CD4-positive, alpha-beta T cell (primary cell): ENCODE measurements around the gene TIMM23. TPM values are rescaled to one million over a fixed set of nuclear protein-coding genes. Genes with fewer than 3 reads are reported as not detected.
"Not testable (repeated sequence)": the region's sequence is repeated elsewhere in the genome, so short reads cannot be mapped to it uniquely, and the experiment has no call there.

Experiments
- ATAC-seq: fragments of 200-7000 bp; cut with Tn5 transposase; one replicate; pipeline ENCODE4 v1.10.0; 2022; ENCODE audit warnings: mild to moderate bottlenecking; ENCODE audit not compliant: poor library complexity
- CTCF ChIA-PET: fragments of 350-600 bp; sonication (Branson Sonifier 250); formaldehyde crosslinking; loops from one replicate; lab custom pipeline; 2021; ENCODE audit warnings: antibody characterized with exemption, inconsistent platforms; lab: Charles Lee
- POLR2A ChIA-PET: fragments of 350-600 bp; sonication (Branson Sonifier 250); formaldehyde crosslinking; loops from one replicate; lab custom pipeline; 2021; ENCODE audit warnings: antibody characterized with exemption, inconsistent platforms; lab: Charles Lee
- DNase-seq, 14 experiments: peaks; one replicate each; pipeline ENCODE4 v3.0.0-alpha.2; 2013 to 2020; ENCODE audit warnings: mixed read lengths in 2 of 14
- H3K27ac ChIP-seq, 2 donors: one replicate each; pipeline versions ENCODE4 v1.5.1 to v1.7.0; 2013; ENCODE audit warnings: low read length in 2 of 2, low read depth in 1 of 2, mild to moderate bottlenecking in 1 of 2
- H3K27me3 ChIP-seq, 2 experiments: 1 replicate in 1 of 2; 2 replicates in 1 of 2; pipeline versions ENCODE4 v1.6.1 to v1.7.0; 2013; ENCODE audit warnings: low read length in 2 of 2, control low read depth in 1 of 2, mild to moderate bottlenecking in 1 of 2, moderate library complexity in 1 of 2; ENCODE audit not compliant: insufficient read depth in 2 of 2, control insufficient read depth in 1 of 2
- H3K36me3 ChIP-seq: one replicate; pipeline ENCODE4 v1.6.1; 2013; ENCODE audit warnings: low read length, control low read depth; ENCODE audit not compliant: insufficient read depth
- H3K4me1 ChIP-seq: one replicate; pipeline ENCODE4 v1.6.1; 2013; ENCODE audit warnings: low read length, control low read depth; ENCODE audit not compliant: insufficient read depth
- H3K4me3 ChIP-seq: one replicate; pipeline ENCODE4 v1.5.1; 2013; ENCODE audit warnings: mild to moderate bottlenecking, low read length, moderate library complexity
- H3K9me3 ChIP-seq, 2 experiments: 1 replicate in 1 of 2; 2 replicates in 1 of 2; pipeline versions ENCODE4 v1.6.1 to v1.7.0; 2013; ENCODE audit warnings: low read length in 2 of 2, mild to moderate bottlenecking in 2 of 2, control low read depth in 1 of 2, moderate library complexity in 1 of 2; ENCODE audit not compliant: control insufficient read depth in 1 of 2, insufficient read depth in 1 of 2
- H3K27ac Mint-ChIP-seq: one replicate; pipeline ENCODE4 v1.8.0; 2020; ENCODE audit warnings: mixed read lengths
- H3K27me3 Mint-ChIP-seq: one replicate; pipeline ENCODE4 v1.8.0; 2021; ENCODE audit warnings: mixed read lengths
- H3K36me3 Mint-ChIP-seq: one replicate; pipeline ENCODE4 v1.8.0; 2021; ENCODE audit warnings: low read depth, mixed read lengths
- H3K4me1 Mint-ChIP-seq: one replicate; pipeline ENCODE4 v1.8.0; 2021; ENCODE audit warnings: low read depth, mixed read lengths
- H3K4me3 Mint-ChIP-seq: one replicate; pipeline ENCODE4 v1.8.0; 2020; ENCODE audit warnings: mild to moderate bottlenecking, mixed read lengths
- H3K9me3 Mint-ChIP-seq: one replicate; pipeline ENCODE4 v1.8.0; 2020; ENCODE audit warnings: mixed read lengths
- intact Hi-C, 2 experiments: fragments of 100-400 bp; cut with DNase I in 1 of 2; cut with micrococcal nuclease in 1 of 2; formaldehyde crosslinking; loops; one replicate each; pipeline versions ENCODE4 v1.15.1 to v1.9.0; 2023 to 2025; cut with DNase I, micrococcal nuclease
- polyA plus RNA-seq, 2 donors: library from polyadenylated mRNA; unstranded; fragments of 120-200 nt; gene quantifications; one replicate each; pipeline ENCODE4 v1.2.1, GENCODE V29; 2013
- total RNA-seq, 174 experiments: library from RNA in 2 of 174; stranded (reverse) in 2 of 174; gene quantifications; one replicate each; pipeline ENCODE4 v1.2.3 and lab custom pipeline; 2021 to 2026

Gene TIMM23
- total RNA-seq (10 to 100 TPM; 32.2 to 32.9 TPM), total RNA-seq (lab: John Stamatoyannopoulos, UW) (15.7 to 138 (median 31.8) reads per million in 172 experiments)
- 23.9 TPM for polyA plus RNA-seq (2013, experiment 1 of 2)
- polyA plus RNA-seq (2013, experiment 2 of 2): 26.7 TPM

- CTCF ChIA-PET: interaction anchor here (2.1 kb wide), 1 partner anchor 56 kb away, joined by 5 read pairs; no protein-coding TSS in a partner anchor
- peaks cover 35% of the 10 kb centered on the region for H3K36me3 Mint-ChIP-seq
These were observed at the start of gene TIMM23 for GRCh38 chr10:45972106-45972812. TSS of gene TIMM23 (plus strand) at chr10:45972489. CDS start at chr10:45972625, 136 bp downstream.

DNA sequence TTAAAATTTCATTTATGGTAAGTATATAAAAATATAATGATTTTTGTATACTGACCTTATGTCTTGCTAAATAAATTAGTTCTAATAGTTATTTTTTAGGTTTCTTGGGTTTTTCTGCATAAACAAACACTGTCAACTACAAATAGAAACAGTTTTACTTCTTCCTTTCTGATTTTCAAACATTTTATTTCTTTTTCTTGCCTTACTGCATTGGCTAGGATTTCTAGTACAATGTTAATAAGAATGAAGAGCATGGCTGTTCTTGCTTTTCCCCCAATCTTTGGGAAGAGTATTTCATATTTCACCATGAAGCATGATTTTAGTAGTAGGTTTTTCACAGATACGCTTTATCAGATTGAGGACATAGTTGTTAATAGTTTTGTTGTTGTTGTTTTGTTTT is 45.5 kb upstream of the TIMM23 start:
- H3K9me3 Mint-ChIP-seq, H3K4me3 Mint-ChIP-seq, H3K36me3 ChIP-seq, H3K4me1 ChIP-seq, H3K27ac Mint-ChIP-seq, H3K4me1 Mint-ChIP-seq, H3K27ac ChIP-seq, H3K27me3 Mint-ChIP-seq, H3K4me3 ChIP-seq, H3K27me3 ChIP-seq, DNase-seq, ATAC-seq, POLR2A ChIA-PET, intact Hi-C loops, H3K9me3 ChIP-seq, CTCF ChIA-PET: not testable (repeated sequence)
- H3K36me3 Mint-ChIP-seq: peaks cover 27% of the 10 kb centered on the region

More at GRCh38 chr10:45972106-45972812, at the start of gene TIMM23:
- Mint-ChIP-seq H3K27ac (peak within 1 kb of the TSS; percentile 94), H3K4me3 (peak within 1 kb of the TSS; percentile 100), H3K4me1 (peaks cover 54% of the 10 kb centered on the region)
- POLR2A ChIA-PET: interaction anchor here (0.7 kb wide), 1 partner anchor 51 kb away, joined by 3 read pairs; no protein-coding TSS in a partner anchor
- intact Hi-C loops: loop anchor here in 1 of 2 experiments (5.0 kb wide), 1 partner anchor 60 kb away; the partner anchor contains the start of gene NCOA4
- H3K27me3 Mint-ChIP-seq, H3K27me3 ChIP-seq, H3K36me3 ChIP-seq, H3K9me3 Mint-ChIP-seq, H3K9me3 ChIP-seq: not testable (repeated sequence)
- peaks cover 18% of the 10 kb centered on the region for H3K4me1 ChIP-seq
- DNase-seq (peak; percentile 76 to 92 (median 81)), ATAC-seq (peak; percentile 83)
- peak within 1 kb of the TSS in 1 of 2 donors; percentile 53 for H3K27ac ChIP-seq
- H3K4me3 ChIP-seq: peak within 1 kb of the TSS; percentile 73

DNA sequence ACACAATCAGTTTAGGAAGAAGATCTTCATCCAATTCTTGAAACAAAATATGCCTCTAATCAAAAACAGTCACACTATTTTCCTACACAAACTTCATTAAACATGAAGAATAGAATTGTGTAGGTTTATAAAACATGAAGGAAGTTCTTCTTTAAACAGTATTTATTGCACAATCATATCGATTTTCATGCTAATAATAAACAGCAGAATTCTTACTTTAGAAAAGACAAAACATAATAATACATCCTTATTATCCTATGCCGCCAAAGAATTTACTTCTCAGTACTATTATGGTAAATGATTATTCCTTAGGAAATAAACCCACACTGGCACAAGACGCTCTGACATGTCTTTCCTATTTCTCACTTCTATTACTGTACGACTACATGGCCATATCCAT is 41.0 kb upstream of the TIMM23 start:
- H3K27me3 ChIP-seq, H3K36me3 ChIP-seq, H3K27ac Mint-ChIP-seq, H3K4me3 ChIP-seq, intact Hi-C loops, H3K9me3 Mint-ChIP-seq, H3K27me3 Mint-ChIP-seq, DNase-seq, H3K27ac ChIP-seq, H3K4me1 Mint-ChIP-seq, POLR2A ChIA-PET, H3K4me3 Mint-ChIP-seq, H3K4me1 ChIP-seq, CTCF ChIA-PET, ATAC-seq, H3K9me3 ChIP-seq: not testable (repeated sequence)
- peaks cover 42% of the 10 kb centered on the region for H3K36me3 Mint-ChIP-seq

- H3K27ac Mint-ChIP-seq, ATAC-seq, intact Hi-C loops, H3K4me1 Mint-ChIP-seq, H3K36me3 ChIP-seq, H3K27me3 Mint-ChIP-seq, POLR2A ChIA-PET, H3K9me3 ChIP-seq, DNase-seq, H3K9me3 Mint-ChIP-seq, H3K4me3 Mint-ChIP-seq, CTCF ChIA-PET, H3K4me3 ChIP-seq, H3K4me1 ChIP-seq, H3K27me3 ChIP-seq, H3K27ac ChIP-seq: not testable (repeated sequence)
- H3K36me3 Mint-ChIP-seq: peaks cover 39% of the 10 kb centered on the region
These were observed 37.5 kb upstream of the TIMM23 start for GRCh38 chr10:45934788-45935187.

GRCh38 chr10:45939176-45939697 is 33.1 kb upstream of the TIMM23 start:
- not testable (repeated sequence) for H3K4me3 Mint-ChIP-seq

DNA sequence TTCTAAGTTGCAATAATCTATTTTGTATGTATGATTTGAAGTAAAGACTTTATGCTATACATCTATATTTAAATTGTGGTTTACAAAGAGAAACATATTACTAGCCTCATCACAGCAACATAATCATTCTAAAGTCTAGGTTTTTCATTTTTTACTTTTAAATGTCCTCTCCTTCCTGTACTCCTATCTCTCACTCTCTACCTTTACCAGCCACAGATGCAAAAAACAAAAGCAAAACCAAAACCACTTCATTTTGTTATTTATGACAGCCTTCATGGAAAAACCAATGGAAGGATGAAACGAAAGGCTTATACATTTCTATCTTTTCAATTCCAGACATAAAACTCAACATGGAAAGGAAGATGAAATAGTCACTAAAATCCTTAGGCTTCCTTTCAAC is 31.1 kb upstream of the TIMM23 start:
- H3K4me3 ChIP-seq, H3K27me3 Mint-ChIP-seq, H3K27me3 ChIP-seq, H3K27ac ChIP-seq, H3K4me1 Mint-ChIP-seq, H3K4me1 ChIP-seq, H3K9me3 Mint-ChIP-seq, H3K9me3 ChIP-seq, DNase-seq, ATAC-seq, H3K36me3 ChIP-seq, intact Hi-C loops, CTCF ChIA-PET, POLR2A ChIA-PET, H3K27ac Mint-ChIP-seq, H3K4me3 Mint-ChIP-seq: not testable (repeated sequence)
- peaks cover 32% of the 10 kb centered on the region for H3K36me3 Mint-ChIP-seq

More at GRCh38 chr10:45939176-45939697, 33.1 kb upstream of the TIMM23 start:
- H3K36me3 ChIP-seq, H3K27me3 ChIP-seq, H3K4me3 ChIP-seq, H3K9me3 ChIP-seq, intact Hi-C loops, ATAC-seq, H3K27ac ChIP-seq, H3K27ac Mint-ChIP-seq, H3K9me3 Mint-ChIP-seq, H3K4me1 Mint-ChIP-seq, POLR2A ChIA-PET, H3K4me1 ChIP-seq, H3K27me3 Mint-ChIP-seq, DNase-seq, CTCF ChIA-PET: not testable (repeated sequence)
- H3K36me3 Mint-ChIP-seq: peaks cover 30% of the 10 kb centered on the region

GRCh38 chr10:45945476-45945875 is 26.8 kb upstream of the TIMM23 start:
- ATAC-seq, POLR2A ChIA-PET, H3K4me1 ChIP-seq, H3K27me3 Mint-ChIP-seq, H3K27ac ChIP-seq, H3K36me3 ChIP-seq, intact Hi-C loops, H3K27me3 ChIP-seq, H3K4me3 Mint-ChIP-seq, CTCF ChIA-PET, H3K9me3 Mint-ChIP-seq, H3K9me3 ChIP-seq, H3K4me3 ChIP-seq, DNase-seq, H3K4me1 Mint-ChIP-seq, H3K27ac Mint-ChIP-seq: not testable (repeated sequence)
- peaks cover 31% of the 10 kb centered on the region for H3K36me3 Mint-ChIP-seq
